GM13976 (cell line): ENCODE results near the gene EEF1AKMT2.
"Not testable (repeated sequence)": the region's sequence is repeated elsewhere in the genome, so short reads cannot be mapped to it uniquely, and the experiment has no call there.

Source experiments
- DNase-seq: peaks from one replicate; pipeline ENCODE4 v3.0.0; 2012; ENCODE audit warnings: low spot score
- in situ Hi-C: fragments of 300-500 bp; cut with MboI; formaldehyde crosslinking; loops from one replicate; pipeline ENCODE4 v1.12.0; 2022; ENCODE audit warnings: low sequenced_read_pairs, mixed read lengths, inconsistent platforms; ENCODE audit not compliant: unreplicated experiment
- TF ChIP-seq, protein P1 (sequence below): IDR thresholded peaks from 2 replicates; pipeline ENCODE4 v1.5.1; 2012; ENCODE audit warnings: borderline replicate concordance, mild to moderate bottlenecking; ENCODE audit not compliant: insufficient read depth; ENCODE audit errors: extremely low read depth, missing control alignments, control extremely low read depth

EEF1AKMT2 gene

GRCh38 chr10:124826262-124826661 is 34.6 kb upstream of the EEF1AKMT2 start:
- TF ChIP-seq, protein P1, sequence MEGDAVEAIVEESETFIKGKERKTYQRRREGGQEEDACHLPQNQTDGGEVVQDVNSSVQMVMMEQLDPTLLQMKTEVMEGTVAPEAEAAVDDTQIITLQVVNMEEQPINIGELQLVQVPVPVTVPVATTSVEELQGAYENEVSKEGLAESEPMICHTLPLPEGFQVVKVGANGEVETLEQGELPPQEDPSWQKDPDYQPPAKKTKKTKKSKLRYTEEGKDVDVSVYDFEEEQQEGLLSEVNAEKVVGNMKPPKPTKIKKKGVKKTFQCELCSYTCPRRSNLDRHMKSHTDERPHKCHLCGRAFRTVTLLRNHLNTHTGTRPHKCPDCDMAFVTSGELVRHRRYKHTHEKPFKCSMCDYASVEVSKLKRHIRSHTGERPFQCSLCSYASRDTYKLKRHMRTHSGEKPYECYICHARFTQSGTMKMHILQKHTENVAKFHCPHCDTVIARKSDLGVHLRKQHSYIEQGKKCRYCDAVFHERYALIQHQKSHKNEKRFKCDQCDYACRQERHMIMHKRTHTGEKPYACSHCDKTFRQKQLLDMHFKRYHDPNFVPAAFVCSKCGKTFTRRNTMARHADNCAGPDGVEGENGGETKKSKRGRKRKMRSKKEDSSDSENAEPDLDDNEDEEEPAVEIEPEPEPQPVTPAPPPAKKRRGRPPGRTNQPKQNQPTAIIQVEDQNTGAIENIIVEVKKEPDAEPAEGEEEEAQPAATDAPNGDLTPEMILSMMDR, result no peak
- in situ Hi-C loops, result loop anchor here (25.0 kb wide), 1 partner anchor 289 kb away; no protein-coding TSS in a partner anchor

DNA sequence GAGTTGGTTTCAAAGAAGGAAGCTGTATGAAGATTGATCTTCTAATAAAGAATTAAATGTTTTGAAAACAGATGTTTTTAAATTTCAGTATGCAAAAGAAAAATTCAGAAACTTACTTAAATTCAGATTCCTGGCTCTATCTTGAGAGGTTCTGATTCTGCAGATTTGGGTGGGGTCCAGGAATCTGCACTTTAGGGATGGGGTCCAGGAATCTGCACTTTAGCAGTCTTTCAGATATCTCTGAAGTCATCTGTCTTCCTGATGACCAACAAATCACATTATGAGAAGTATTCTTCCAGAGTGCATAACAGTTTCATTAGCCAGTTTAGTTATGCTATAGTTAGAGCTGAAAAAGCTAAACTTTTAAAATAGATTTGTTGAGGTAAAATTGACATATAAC is 34.0 kb upstream of the EEF1AKMT2 start:
- in situ Hi-C loops, result loop anchor here (25.0 kb wide), 1 partner anchor 288 kb away; no protein-coding TSS in a partner anchor
- no peak for DNase-seq
- TF ChIP-seq, protein P1, result no peak

More at GRCh38 chr10:124826262-124826661, 34.6 kb upstream of the EEF1AKMT2 start:
- DNase-seq, result no peak

GRCh38 chr10:124824932-124825331 is 33.2 kb upstream of the EEF1AKMT2 start:
- in situ Hi-C loops, result loop anchor here (25.0 kb wide), 1 partner anchor 288 kb away; no protein-coding TSS in a partner anchor
- DNase-seq, result not testable (repeated sequence)

- DNase-seq, result no peak
- in situ Hi-C loops, result no loop called here
- TF ChIP-seq, protein P1, result no peak
Observed at GRCh38 chr10:124824507-124824906, 32.8 kb upstream of the EEF1AKMT2 start.

DNA sequence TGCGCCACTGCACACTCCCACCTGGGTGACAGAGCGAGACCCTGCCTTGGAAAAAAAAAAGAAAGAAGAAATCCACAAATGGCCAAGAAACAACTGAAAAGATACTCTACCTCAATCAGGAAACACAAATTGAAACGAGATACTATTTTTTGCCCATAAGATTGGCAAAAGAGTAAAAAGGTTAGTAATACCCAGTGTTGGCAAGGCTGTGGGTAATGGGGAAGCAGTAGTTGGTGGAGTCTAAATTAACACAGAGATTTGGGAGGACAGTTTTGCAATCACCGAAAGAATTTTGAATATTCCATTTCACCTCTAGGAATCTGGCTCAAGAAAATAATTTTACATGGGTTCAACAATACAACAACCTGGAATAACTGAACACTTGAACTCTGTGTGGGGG is 29.8 kb upstream of the EEF1AKMT2 start:
- TF ChIP-seq, protein P1, result no peak
- in situ Hi-C loops, result no loop called here
- no peak for DNase-seq

DNA sequence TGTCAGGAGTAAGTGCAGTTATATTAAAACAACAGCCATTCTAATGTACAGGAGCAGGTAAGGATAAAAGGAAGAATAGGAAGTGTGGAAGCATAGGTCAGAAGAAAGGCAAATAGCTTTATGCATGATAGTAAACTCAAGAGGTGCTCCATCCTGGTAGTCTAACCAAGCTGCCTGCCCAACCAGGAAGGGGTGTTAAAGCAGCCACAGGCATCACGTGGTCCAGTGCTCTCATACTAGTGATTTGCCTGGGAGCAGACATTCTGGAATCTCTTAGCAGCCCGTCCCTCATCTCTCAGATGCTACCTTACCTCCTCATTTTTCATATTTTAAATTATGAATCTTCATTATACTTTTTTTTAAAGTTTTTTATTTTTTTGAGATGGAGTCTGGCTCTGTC is 28.4 kb upstream of the EEF1AKMT2 start:
- no peak for DNase-seq
- in situ Hi-C loops, result no loop called here
- TF ChIP-seq, protein P1, result no peak

GRCh38 chr10:124802313-124802675 is 10.6 kb upstream of the EEF1AKMT2 start:
- peak; percentile 48 for DNase-seq
- TF ChIP-seq, protein P1, result no peak

GRCh38 chr10:124799211-124799610 is 7.5 kb upstream of the EEF1AKMT2 start:
- in situ Hi-C loops, result no loop called here
- no peak for DNase-seq
- TF ChIP-seq, protein P1, result no peak

More at GRCh38 chr10:124802313-124802675, 10.6 kb upstream of the EEF1AKMT2 start:
- in situ Hi-C loops, result no loop called here
